Fibroblast of mammary gland (primary cell): ENCODE measurements around the gene CLEC3B.

Source experiments
- DNase-seq: peaks from one replicate; pipeline ENCODE4 v3.0.0-alpha.2; 2010; ENCODE audit warnings: low read depth
- H3K4me3 ChIP-seq: 2 replicates; pipeline ENCODE4 v1.5.1; 2011; ENCODE audit warnings: low read depth, mild to moderate bottlenecking, low read length, moderate library complexity; ENCODE audit not compliant: control insufficient read depth
- TF ChIP-seq, protein P1 (sequence below): conservative IDR thresholded peaks from 2 replicates; pipeline ENCODE4 v1.5.1; 2011; ENCODE audit warnings: low read depth, low read length, inconsistent platforms; ENCODE audit not compliant: control insufficient read depth, insufficient read depth

Gene CLEC3B

DNA sequence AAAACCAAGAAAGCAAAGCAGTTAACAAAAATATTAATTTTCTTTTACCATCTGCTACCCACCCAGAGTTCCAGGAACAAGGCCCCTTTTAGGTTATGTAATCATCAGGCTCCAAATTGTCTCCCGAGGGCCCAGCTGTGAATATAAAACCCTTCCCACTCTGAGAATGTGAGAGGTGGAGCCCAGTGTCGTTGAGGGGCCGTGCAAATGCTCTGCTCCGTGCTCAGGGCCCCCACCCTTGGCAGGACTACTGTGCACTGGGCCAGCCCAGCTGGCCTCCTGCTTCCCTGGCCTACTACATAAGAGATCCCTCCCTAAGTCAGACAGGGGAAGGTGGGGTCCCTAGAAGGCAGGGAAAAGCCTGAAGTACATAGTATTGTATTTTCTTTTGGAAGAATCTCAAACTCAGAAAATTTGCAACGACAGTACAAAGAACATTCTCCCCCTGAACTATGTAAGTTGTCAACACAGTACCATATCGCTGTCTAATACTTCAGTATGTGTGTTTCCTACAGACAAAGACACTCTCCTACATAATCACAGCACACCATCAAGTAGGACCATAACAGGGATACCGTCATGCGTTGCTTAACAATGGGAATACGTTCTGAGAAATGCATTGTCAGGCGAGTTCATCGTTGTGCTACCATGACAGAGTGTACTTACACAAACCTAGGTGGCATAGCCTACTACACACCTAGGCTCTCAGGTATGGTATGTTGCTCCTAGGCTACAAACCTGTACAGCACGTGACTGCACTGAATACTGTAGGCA, 4.4 kb upstream of the CLEC3B start:
- DNase-seq: peak; percentile 40
- TF ChIP-seq, protein P1, sequence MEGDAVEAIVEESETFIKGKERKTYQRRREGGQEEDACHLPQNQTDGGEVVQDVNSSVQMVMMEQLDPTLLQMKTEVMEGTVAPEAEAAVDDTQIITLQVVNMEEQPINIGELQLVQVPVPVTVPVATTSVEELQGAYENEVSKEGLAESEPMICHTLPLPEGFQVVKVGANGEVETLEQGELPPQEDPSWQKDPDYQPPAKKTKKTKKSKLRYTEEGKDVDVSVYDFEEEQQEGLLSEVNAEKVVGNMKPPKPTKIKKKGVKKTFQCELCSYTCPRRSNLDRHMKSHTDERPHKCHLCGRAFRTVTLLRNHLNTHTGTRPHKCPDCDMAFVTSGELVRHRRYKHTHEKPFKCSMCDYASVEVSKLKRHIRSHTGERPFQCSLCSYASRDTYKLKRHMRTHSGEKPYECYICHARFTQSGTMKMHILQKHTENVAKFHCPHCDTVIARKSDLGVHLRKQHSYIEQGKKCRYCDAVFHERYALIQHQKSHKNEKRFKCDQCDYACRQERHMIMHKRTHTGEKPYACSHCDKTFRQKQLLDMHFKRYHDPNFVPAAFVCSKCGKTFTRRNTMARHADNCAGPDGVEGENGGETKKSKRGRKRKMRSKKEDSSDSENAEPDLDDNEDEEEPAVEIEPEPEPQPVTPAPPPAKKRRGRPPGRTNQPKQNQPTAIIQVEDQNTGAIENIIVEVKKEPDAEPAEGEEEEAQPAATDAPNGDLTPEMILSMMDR: no peak
- H3K4me3 ChIP-seq: no peak overlapping the region

DNA sequence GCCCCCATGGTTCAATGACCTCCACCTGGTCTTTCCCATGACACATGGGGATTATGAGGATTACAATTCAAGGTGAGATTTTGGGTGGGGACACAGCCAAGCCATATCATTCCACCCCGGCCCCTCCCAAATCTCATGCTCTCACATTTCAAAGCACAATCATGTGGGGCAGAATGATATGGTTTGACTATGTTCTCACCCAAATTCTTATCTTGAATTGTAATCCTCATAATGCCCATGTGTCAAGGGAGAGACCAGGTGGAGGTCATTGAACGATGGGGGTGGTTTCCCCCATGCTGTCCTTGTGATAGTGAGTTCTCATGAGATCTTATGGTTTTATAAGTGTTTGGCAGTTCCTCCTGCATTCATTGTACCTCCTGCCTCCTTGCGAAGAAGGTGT, 2.4 kb upstream of the CLEC3B start:
- H3K4me3 ChIP-seq: no peak overlapping the region
- no peak for DNase-seq

DNA sequence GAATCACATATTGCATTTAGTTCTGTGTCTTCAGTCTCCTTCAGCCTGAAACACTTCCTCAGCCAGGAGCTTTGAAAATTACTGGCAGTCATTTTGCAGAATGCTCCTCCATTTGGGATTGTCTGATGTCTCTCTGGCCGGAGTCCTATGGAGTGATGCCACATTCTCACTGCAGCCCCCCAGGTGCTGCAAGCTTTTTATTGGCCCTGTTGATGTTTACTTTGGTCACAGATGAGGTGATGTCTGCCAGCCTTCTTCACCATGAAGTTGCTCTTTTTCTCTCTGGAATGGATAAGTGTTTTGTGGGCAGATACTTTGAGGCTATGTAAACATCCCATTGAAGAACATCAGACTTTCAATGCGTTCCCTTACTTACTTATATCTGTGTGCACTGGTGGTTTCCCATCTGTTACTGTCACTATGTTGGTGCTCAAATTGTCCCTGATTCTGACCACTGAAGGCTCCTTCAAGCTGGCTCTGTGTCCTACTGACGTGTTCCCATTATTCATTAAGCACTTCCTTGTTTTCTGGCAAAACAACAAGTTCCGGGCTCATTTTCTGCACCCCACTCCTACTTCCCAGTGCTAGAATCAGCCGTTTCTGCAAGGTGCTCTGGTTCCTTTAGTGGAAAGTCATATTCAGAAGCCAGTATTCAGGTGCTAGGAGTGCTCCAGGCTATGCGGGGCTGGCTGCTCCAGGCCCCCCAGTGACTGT, 1.4 kb upstream of the CLEC3B start:
- no peak for DNase-seq
- no peak overlapping the region for H3K4me3 ChIP-seq
- TF ChIP-seq, protein P1: no peak

More for the DNA sequence above, 2.4 kb upstream of the CLEC3B start:
- TF ChIP-seq, protein P1: no peak

DNA sequence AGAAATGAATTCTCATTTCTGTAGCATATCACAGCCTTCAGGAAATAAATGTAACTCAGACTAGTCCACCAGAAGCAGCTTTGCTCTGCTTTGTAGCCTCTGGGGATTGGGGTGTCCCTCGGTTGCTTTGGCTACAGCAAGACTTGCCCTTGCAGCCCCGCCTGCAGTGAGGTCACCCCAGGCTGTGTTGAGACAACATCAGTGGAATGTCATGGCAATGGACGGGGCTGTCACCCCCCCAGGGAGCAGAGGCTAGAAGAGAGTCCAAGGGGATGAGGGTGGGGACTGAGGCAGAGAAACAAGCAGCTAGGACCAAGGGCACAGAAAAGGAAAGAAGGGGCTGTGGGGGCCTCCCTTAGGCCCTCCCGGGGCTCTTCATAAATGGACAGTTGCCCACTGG, 854 bp downstream of the CLEC3B start:
- no peak overlapping the region for H3K4me3 ChIP-seq
- TF ChIP-seq, protein P1: no peak
- DNase-seq: peak; percentile 66

DNA sequence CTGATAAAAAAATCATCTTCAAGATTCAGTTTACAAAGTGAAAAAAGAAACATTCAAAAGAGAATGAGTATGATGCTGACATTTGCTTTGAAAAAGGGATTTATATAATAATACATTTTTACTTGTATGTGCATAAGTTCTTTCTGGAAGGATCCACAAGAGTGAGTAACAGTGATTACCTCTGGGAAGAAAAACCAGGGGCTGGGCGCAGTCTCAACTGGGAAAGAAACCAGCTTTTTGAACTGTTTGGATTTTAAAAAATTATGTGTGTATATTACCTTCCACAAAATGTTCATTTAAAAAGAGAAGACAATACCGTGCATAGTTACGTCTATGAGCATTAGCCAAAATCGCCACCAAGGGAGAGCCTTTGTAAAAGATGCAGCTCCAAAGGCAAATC, 1.3 kb downstream of the CLEC3B start:
- TF ChIP-seq, protein P1: no peak
- DNase-seq: no peak
- H3K4me3 ChIP-seq: no peak overlapping the region

DNA sequence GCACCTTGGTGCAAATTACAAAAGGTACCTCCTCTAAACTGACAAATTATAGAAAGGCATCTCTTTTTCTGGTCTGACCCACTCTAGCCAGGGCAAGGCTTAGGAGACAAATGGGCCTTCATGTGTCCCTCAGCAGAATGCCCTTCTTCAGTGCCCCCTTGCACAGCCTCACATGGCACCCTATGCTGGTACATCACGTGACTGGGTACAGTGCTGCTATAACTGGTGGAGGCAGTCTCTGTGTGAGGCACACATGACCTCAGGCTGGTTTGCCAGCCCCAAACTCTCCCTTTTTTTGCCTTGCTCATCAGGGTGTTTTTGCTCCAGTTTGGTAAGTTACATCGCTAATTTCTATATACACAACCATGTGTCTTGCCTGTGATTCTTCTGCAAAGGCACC, 3.1 kb downstream of the CLEC3B start:
- TF ChIP-seq, protein P1: no peak

More for the DNA sequence above, 3.1 kb downstream of the CLEC3B start:
- no peak for DNase-seq
- H3K4me3 ChIP-seq: no peak overlapping the region
